H9 (cell line): Measurements from ENCODE around the gene ODF2. TPM values are rescaled to one million over a fixed set of nuclear protein-coding genes. Genes with fewer than 3 reads are reported as not detected.
A peak's percentile ranks its signal among the peaks of the same experiment; 100 is the strongest.

Experiments used
- DNase-seq: peaks from one replicate; pipeline ENCODE4 v3.0.0-alpha.2; 2017
- H2AFZ ChIP-seq: one replicate; pipeline ENCODE4 v1.6.1; 2013; ENCODE audit warnings: mild to moderate bottlenecking, low read length, control low read depth, moderate library complexity
- H2AK5ac ChIP-seq: 2 replicates; pipeline ENCODE4 v1.6.1; 2013; ENCODE audit warnings: low read length, control low read depth, mixed read lengths; ENCODE audit not compliant: insufficient read length
- H2BK120ac ChIP-seq: one replicate; pipeline ENCODE4 v1.6.1; 2013; ENCODE audit warnings: low read depth, mild to moderate bottlenecking, low read length, control low read depth, inconsistent platforms; ENCODE audit not compliant: poor library complexity, severe bottlenecking
- H2BK12ac ChIP-seq: 2 replicates; pipeline ENCODE4 v1.6.1; 2013; ENCODE audit warnings: low read length, control low read depth, mixed read lengths, low read depth; ENCODE audit not compliant: insufficient read length
- H2BK15ac ChIP-seq: 2 replicates; pipeline ENCODE4 v1.6.1; 2013; ENCODE audit warnings: low read depth, low read length, control low read depth
- H2BK20ac ChIP-seq: one replicate; pipeline ENCODE4 v1.6.1; 2013; ENCODE audit warnings: low read depth, mild to moderate bottlenecking, low read length, control low read depth, inconsistent platforms; ENCODE audit not compliant: poor library complexity, severe bottlenecking
- H2BK5ac ChIP-seq: 2 replicates; pipeline ENCODE4 v1.6.1; 2013; ENCODE audit warnings: low read length, control low read depth, mixed read lengths; ENCODE audit not compliant: insufficient read length
- H3K14ac ChIP-seq: 2 replicates; pipeline ENCODE4 v1.6.1; 2013; ENCODE audit warnings: low read length, control low read depth; ENCODE audit not compliant: insufficient read depth
- H3K18ac ChIP-seq: 2 replicates; pipeline ENCODE4 v1.6.1; 2013; ENCODE audit warnings: low read depth, mild to moderate bottlenecking, mixed read lengths, low read length, control low read depth; ENCODE audit not compliant: insufficient read length
- H3K23ac ChIP-seq: 2 replicates; pipeline ENCODE4 v1.6.1; 2013; ENCODE audit warnings: low read length, control low read depth, mixed read lengths, low read depth; ENCODE audit not compliant: insufficient read length
- H3K23me2 ChIP-seq: 2 replicates; pipeline ENCODE4 v1.6.1; 2013; ENCODE audit warnings: low read depth, mild to moderate bottlenecking, mixed read lengths, low read length, control low read depth; ENCODE audit not compliant: insufficient read length, poor library complexity, severe bottlenecking
- H3K27ac ChIP-seq: 2 replicates; pipeline ENCODE4 v1.5.1; 2013; ENCODE audit warnings: low read length, control low read depth, mixed read lengths, low read depth; ENCODE audit not compliant: insufficient read length
- H3K27me3 ChIP-seq: 2 replicates; pipeline ENCODE4 v1.6.1; 2013; ENCODE audit warnings: low read length, control low read depth, inconsistent platforms; ENCODE audit not compliant: insufficient read depth
- H3K4ac ChIP-seq: 2 replicates; pipeline ENCODE4 v1.6.1; 2013; ENCODE audit warnings: low read depth, mild to moderate bottlenecking, control low read depth, inconsistent platforms, low read length, moderate library complexity
- H3K4me1 ChIP-seq: 2 replicates; pipeline ENCODE4 v1.6.1; 2013; ENCODE audit warnings: low read length, control low read depth, inconsistent platforms; ENCODE audit not compliant: insufficient read depth
- H3K4me2 ChIP-seq: 2 replicates; pipeline ENCODE4 v1.6.1; 2013; ENCODE audit warnings: low read length, control low read depth, mixed read lengths; ENCODE audit not compliant: insufficient read length, insufficient read depth
- H3K56ac ChIP-seq: 2 replicates; pipeline ENCODE4 v1.6.1; 2013; ENCODE audit warnings: low read depth, mild to moderate bottlenecking, mixed read lengths, low read length, control low read depth; ENCODE audit not compliant: insufficient read length
- H3K79me1 ChIP-seq: 2 replicates; pipeline ENCODE4 v1.6.1; 2013; ENCODE audit warnings: low read depth, mild to moderate bottlenecking, moderate library complexity, low read length, control low read depth, inconsistent platforms; ENCODE audit not compliant: insufficient read depth, poor library complexity, severe bottlenecking
- H3K79me2 ChIP-seq: 2 replicates; pipeline ENCODE4 v1.6.1; 2013; ENCODE audit warnings: low read length, control low read depth, inconsistent platforms; ENCODE audit not compliant: insufficient read depth
- H3K9ac ChIP-seq: 2 replicates; pipeline ENCODE4 v1.6.1; 2013; ENCODE audit warnings: low read length, control low read depth, mixed read lengths; ENCODE audit not compliant: insufficient read length; ENCODE audit errors: extremely low read depth
- H3K9me3 ChIP-seq: one replicate; pipeline ENCODE4 v1.6.1; 2013; ENCODE audit warnings: low read depth, low read length, inconsistent platforms; ENCODE audit not compliant: control insufficient read depth
- H3T11ph ChIP-seq: one replicate; pipeline ENCODE4 v1.6.1; 2013; ENCODE audit warnings: mild to moderate bottlenecking, low read length, control low read depth, inconsistent platforms
- H4K20me1 ChIP-seq: one replicate; pipeline ENCODE4 v1.6.1; 2013; ENCODE audit not compliant: control insufficient read depth, insufficient read length, insufficient read depth
- H4K5ac ChIP-seq: 2 replicates; pipeline ENCODE4 v1.6.1; 2013; ENCODE audit warnings: low read depth, mild to moderate bottlenecking, mixed read lengths, low read length, control low read depth; ENCODE audit not compliant: insufficient read length
- H4K8ac ChIP-seq: replicated peaks from 2 replicates; pipeline ENCODE4 v1.6.1; 2013; ENCODE audit warnings: low read length, control low read depth, mixed read lengths, low read depth; ENCODE audit not compliant: insufficient read length
- H4K91ac ChIP-seq: 2 replicates; pipeline ENCODE4 v1.6.1; 2013; ENCODE audit warnings: low read depth, mild to moderate bottlenecking, moderate library complexity, mixed read lengths, low read length, control low read depth; ENCODE audit not compliant: insufficient read length
- H3K27ac Mint-ChIP-seq, 3 experiments: 2 replicates in 2 of 3; 3 replicates in 1 of 3; pipeline ENCODE4 v1.8.0; 2020 to 2021; ENCODE audit warnings: mixed read lengths in 3 of 3, mild to moderate bottlenecking in 1 of 3, moderate library complexity in 1 of 3
- H3K27me3 Mint-ChIP-seq: 2 replicates; pipeline ENCODE4 v1.8.0; 2021; ENCODE audit warnings: low read depth, mild to moderate bottlenecking, moderate library complexity, mixed read lengths
- H3K36me3 Mint-ChIP-seq, 3 experiments: 2 replicates in 2 of 3; 3 replicates in 1 of 3; pipeline ENCODE4 v1.8.0; 2020 to 2021; ENCODE audit warnings: low read depth in 3 of 3, mixed read lengths in 3 of 3; ENCODE audit not compliant: insufficient read depth in 1 of 3
- H3K4me1 Mint-ChIP-seq, 2 experiments: 2 replicates each; pipeline ENCODE4 v1.8.0; 2020; ENCODE audit warnings: mixed read lengths in 2 of 2
- H3K4me3 Mint-ChIP-seq, 2 experiments: 2 replicates in 1 of 2; 3 replicates in 1 of 2; pipeline ENCODE4 v1.8.0; 2020 to 2021; ENCODE audit warnings: mild to moderate bottlenecking in 2 of 2, mixed read lengths in 2 of 2, moderate library complexity in 1 of 2
- H3K9me3 Mint-ChIP-seq, 2 experiments: 2 replicates in 1 of 2; 3 replicates in 1 of 2; pipeline ENCODE4 v1.8.0; 2020; ENCODE audit warnings: mild to moderate bottlenecking in 2 of 2, mixed read lengths in 2 of 2, moderate library complexity in 1 of 2
- WGBS: extraction: QIAGEN DNeasy Blood & Tissue Kit; methylation state at CpG from one replicate; pipeline ENCODE4 v1.1.7; 2013; ENCODE audit warnings: missing lambda C conversion rate, low lambda C conversion rate, mixed read lengths; ENCODE audit not compliant: insufficient read length; ENCODE audit errors: extremely low coverage; 5-methylcytosine and 5-hydroxymethylcytosine counted together
- total RNA-seq: library from RNA; stranded (reverse); gene quantifications from 2 replicates; pipeline ENCODE4 v1.2.1, GENCODE V29; 2021
- TF ChIP-seq, protein P1 (sequence below): fragments of 200-600 bp; sonication (generic); conservative IDR thresholded peaks from 3 replicates; pipeline ENCODE4 v1.8.0; 2021; ENCODE audit warnings: antibody characterized with exemption, mild to moderate bottlenecking

The ODF2 gene
- total RNA-seq, 1 experiment from 2014 or later = 16.7 TPM

DNA sequence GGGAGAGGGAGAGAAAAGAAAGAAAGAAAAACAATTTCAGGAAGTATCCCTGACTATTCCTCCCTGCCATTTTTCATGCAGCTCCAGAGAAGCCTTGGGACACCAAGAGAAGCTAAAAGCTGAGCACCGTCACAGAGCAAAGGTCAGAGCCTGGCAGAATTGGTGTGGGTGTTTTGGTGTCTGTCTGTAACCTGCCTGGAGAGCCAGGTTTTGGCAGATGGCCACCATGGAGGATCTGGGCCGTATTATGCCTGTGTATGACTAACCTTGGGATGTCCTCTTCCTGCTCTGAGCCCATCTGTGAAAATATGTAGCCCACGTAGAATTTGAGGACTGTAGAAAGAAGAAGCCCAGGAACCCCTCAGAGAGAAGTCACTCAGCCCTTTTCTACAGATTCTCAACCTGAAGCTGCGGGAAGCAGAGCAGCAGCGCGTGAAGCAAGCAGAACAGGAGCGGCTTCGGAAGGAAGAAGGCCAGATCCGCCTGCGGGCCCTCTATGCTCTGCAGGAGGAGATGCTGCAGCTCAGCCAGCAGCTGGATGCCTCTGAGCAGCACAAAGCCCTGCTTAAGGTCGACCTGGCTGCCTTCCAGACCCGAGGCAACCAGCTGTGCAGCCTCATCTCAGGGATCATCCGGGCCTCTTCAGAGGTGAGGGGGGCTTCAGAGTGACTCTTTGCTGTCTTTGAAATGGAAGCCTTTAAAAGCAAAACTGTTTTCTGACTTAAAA, 67.6 kb downstream of the ODF2 start:
- Histone ChIP-seq H3K9ac (no peak overlapping the region), H2AK5ac (no peak overlapping the region), H2BK120ac (no peak overlapping the region), H3K4ac (no peak overlapping the region), H2BK5ac (no peak overlapping the region), H4K5ac (no peak overlapping the region), H3K4me1 (no peaks in the 10 kb centered on the region), H4K8ac (no peak overlapping the region), H3K14ac (no peak overlapping the region), H3T11ph (no peak overlapping the region), H3K79me1 (no peaks in the 10 kb centered on the region), H4K20me1 (no peaks in the 10 kb centered on the region), H3K27me3 (no peaks in the 10 kb centered on the region), H2AFZ (no peak overlapping the region), H3K27ac (no peak overlapping the region), H2BK15ac (no peak overlapping the region), H3K79me2 (no peaks in the 10 kb centered on the region), H3K4me2 (no peak overlapping the region), H3K56ac (no peak overlapping the region), H3K9me3 (no peaks in the 10 kb centered on the region), H3K23me2 (no peaks in the 10 kb centered on the region), H3K23ac (no peak overlapping the region), H3K18ac (no peak overlapping the region), H2BK12ac (no peak overlapping the region), H4K91ac (no peak overlapping the region), H2BK20ac (no peak overlapping the region)
- DNase-seq = peak; percentile 34
- no peaks in the 10 kb centered on the region for H3K27me3 Mint-ChIP-seq
- TF ChIP-seq, protein P1, sequence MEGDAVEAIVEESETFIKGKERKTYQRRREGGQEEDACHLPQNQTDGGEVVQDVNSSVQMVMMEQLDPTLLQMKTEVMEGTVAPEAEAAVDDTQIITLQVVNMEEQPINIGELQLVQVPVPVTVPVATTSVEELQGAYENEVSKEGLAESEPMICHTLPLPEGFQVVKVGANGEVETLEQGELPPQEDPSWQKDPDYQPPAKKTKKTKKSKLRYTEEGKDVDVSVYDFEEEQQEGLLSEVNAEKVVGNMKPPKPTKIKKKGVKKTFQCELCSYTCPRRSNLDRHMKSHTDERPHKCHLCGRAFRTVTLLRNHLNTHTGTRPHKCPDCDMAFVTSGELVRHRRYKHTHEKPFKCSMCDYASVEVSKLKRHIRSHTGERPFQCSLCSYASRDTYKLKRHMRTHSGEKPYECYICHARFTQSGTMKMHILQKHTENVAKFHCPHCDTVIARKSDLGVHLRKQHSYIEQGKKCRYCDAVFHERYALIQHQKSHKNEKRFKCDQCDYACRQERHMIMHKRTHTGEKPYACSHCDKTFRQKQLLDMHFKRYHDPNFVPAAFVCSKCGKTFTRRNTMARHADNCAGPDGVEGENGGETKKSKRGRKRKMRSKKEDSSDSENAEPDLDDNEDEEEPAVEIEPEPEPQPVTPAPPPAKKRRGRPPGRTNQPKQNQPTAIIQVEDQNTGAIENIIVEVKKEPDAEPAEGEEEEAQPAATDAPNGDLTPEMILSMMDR = no peak
- H3K27ac Mint-ChIP-seq = peak overlapping the region; percentile 16 to 70 (median 63); a peak in 3 of 7 replicates
- H3K4me3 Mint-ChIP-seq = no peak overlapping the region
- peaks cover 4 to 7% of the 10 kb centered on the region in 2 experiments; a peak in 3 of 5 replicates for H3K9me3 Mint-ChIP-seq
- peaks cover 0 to 3% of the 10 kb centered on the region in 2 experiments; a peak in 2 of 4 replicates for H3K4me1 Mint-ChIP-seq
- peaks cover 17 to 40% (median 27%) of the 10 kb centered on the region in 3 experiments for H3K36me3 Mint-ChIP-seq
- no CpG with 5 or more reads among the region's 13 CpGs for WGBS
